DMS153 treated with DMSO at 0.1 percent for 48 hours (cell line): ENCODE data around the gene IL36A.

ENCODE experiments used
- DNase-seq: peaks from one replicate; lab custom pipeline; 2025; ENCODE audit not compliant: unreplicated experiment; lab: John Stamatoyannopoulos, UW

Gene IL36A

GRCh38 chr2:113002677-113003076 lies 2.6 kb upstream of the IL36A start:
- DNase-seq, result no peak

GRCh38 chr2:113007250-113007649 lies 2.0 kb downstream of the IL36A start:
- DNase-seq, result no peak

- no peak for DNase-seq
Observed at GRCh38 chr2:113009622-113010021, 4.4 kb downstream of the IL36A start.

GRCh38 chr2:113010088-113010487 lies 4.8 kb downstream of the IL36A start:
- no peak for DNase-seq

- DNase-seq, result no peak
Observed at GRCh38 chr2:113011108-113011507, 5.8 kb downstream of the IL36A start.

- no peak for DNase-seq
Observed at GRCh38 chr2:113012436-113013335, 7.4 kb downstream of the IL36A start.

GRCh38 chr2:113013336-113013661 lies 8.0 kb downstream of the IL36A start:
- DNase-seq, result no peak

- DNase-seq, result no peak
Observed at GRCh38 chr2:113014067-113014466, 8.8 kb downstream of the IL36A start.

GRCh38 chr2:113015042-113015441 lies 9.8 kb downstream of the IL36A start:
- no peak for DNase-seq

- no peak for DNase-seq
Observed at GRCh38 chr2:113015655-113016054, 10.4 kb downstream of the IL36A start.

GRCh38 chr2:113018509-113018908 lies 13.2 kb downstream of the IL36A start:
- no peak for DNase-seq

- no peak for DNase-seq
Observed at GRCh38 chr2:113021312-113021711, 16.1 kb downstream of the IL36A start.

- no peak for DNase-seq
Observed at GRCh38 chr2:113024764-113025163, 19.5 kb downstream of the IL36A start.

GRCh38 chr2:113025737-113026136 lies 20.5 kb downstream of the IL36A start:
- no peak for DNase-seq

- DNase-seq, result no peak
Observed at GRCh38 chr2:113027691-113028090, 22.4 kb downstream of the IL36A start.

- DNase-seq, result no peak
Observed at GRCh38 chr2:113028112-113028511, 22.9 kb downstream of the IL36A start.

GRCh38 chr2:113032737-113033136 lies 27.5 kb downstream of the IL36A start:
- no peak for DNase-seq

GRCh38 chr2:113034016-113034415 lies 28.8 kb downstream of the IL36A start:
- no peak for DNase-seq

GRCh38 chr2:113036763-113037162 lies 31.5 kb downstream of the IL36A start:
- DNase-seq, result no peak

- DNase-seq, result no peak
Observed at GRCh38 chr2:113038291-113038690, 33.0 kb downstream of the IL36A start.

GRCh38 chr2:113039158-113039557 lies 33.9 kb downstream of the IL36A start:
- no peak for DNase-seq

GRCh38 chr2:113039719-113040118 lies 34.5 kb downstream of the IL36A start:
- DNase-seq, result no peak

GRCh38 chr2:113041871-113042270 lies 36.6 kb downstream of the IL36A start:
- no peak for DNase-seq
